ENCODE measurements around the gene UBALD2.

GRCh38 chr17:76251478-76252039 lies 13.6 kb upstream of the UBALD2 start:
- TF ChIP-seq, protein P1, sequence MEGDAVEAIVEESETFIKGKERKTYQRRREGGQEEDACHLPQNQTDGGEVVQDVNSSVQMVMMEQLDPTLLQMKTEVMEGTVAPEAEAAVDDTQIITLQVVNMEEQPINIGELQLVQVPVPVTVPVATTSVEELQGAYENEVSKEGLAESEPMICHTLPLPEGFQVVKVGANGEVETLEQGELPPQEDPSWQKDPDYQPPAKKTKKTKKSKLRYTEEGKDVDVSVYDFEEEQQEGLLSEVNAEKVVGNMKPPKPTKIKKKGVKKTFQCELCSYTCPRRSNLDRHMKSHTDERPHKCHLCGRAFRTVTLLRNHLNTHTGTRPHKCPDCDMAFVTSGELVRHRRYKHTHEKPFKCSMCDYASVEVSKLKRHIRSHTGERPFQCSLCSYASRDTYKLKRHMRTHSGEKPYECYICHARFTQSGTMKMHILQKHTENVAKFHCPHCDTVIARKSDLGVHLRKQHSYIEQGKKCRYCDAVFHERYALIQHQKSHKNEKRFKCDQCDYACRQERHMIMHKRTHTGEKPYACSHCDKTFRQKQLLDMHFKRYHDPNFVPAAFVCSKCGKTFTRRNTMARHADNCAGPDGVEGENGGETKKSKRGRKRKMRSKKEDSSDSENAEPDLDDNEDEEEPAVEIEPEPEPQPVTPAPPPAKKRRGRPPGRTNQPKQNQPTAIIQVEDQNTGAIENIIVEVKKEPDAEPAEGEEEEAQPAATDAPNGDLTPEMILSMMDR (IDR thresholded peaks at IDR 0.05) = no peak
- TF ChIP-seq POLR2A (IDR thresholded peaks at IDR 0.05) = no peak
- no peak for TF ChIP-seq POLR2AphosphoS5 (IDR thresholded peaks at IDR 0.05)
